ENCODE results near the gene GPR132. TPM values are rescaled to one million over a fixed set of nuclear protein-coding genes. Genes with fewer than 3 reads are reported as not detected.
A peak's percentile ranks its signal among the peaks of the same experiment; 100 is the strongest.

The GPR132 gene
- total RNA-seq, 1 donor from 2014 or later, result 2.2 TPM

DNA sequence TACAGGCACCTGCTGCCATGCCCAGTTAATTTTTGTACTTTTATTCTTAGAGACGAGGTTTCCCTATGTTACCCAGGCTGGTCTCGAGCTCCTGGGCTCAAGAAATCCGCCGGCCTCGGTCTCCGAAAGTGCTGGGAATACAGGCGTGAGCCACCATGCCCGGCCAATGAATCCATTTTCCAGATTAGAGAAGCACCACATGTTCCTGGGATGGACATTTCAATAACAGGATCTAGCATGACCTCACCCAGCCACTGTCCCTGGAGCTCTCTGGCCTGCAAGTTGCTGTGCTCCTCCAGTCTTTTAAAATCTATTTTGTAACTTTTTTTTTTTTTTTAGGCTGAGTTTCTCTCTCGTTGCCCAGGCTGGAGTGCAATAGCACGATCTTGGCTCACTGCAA, 2.2 kb downstream of the GPR132 start:
- Histone ChIP-seq H3K9me3 (ENCODE audit: insufficient read depth, low read depth, low read length) (no peaks in the 10 kb centered on the region), H4K20me1 (ENCODE audit: insufficient read depth, low read length) (peaks cover 3% of the 10 kb centered on the region), H3K27me3 (ENCODE audit: insufficient read depth, low read length) (no peaks in the 10 kb centered on the region), H3K36me3 (ENCODE audit: insufficient read depth, low read length) (no peaks in the 10 kb centered on the region), H3K4me1 (ENCODE audit: insufficient read depth, low read length) (peaks cover 22% of the 10 kb centered on the region), H3K9ac (ENCODE audit: low read length) (no peak overlapping the region), H3K27ac (ENCODE audit: low read depth, low read length) (no peak overlapping the region), H3K4me3 (ENCODE audit: insufficient read depth, low read depth, low read length) (no peak overlapping the region), H3K79me2 (ENCODE audit: insufficient read depth, low read length) (no peaks in the 10 kb centered on the region), H3K4me2 (ENCODE audit: low read length) (no peak overlapping the region), H2AFZ (ENCODE audit: low read depth, low read length) (no peak overlapping the region)
- no peak for FAIRE-seq
- H3K9me3 Mint-ChIP-seq (ENCODE audit: unreplicated experiment), result no peaks in the 10 kb centered on the region
- H3K36me3 Mint-ChIP-seq (ENCODE audit: low read depth, unreplicated experiment), result no peaks in the 10 kb centered on the region
- H3K4me1 Mint-ChIP-seq (ENCODE audit: low read depth, unreplicated experiment), result peaks cover 21% of the 10 kb centered on the region
- no peak for TF ChIP-seq EZH2 (IDR thresholded peaks at IDR 0.05; ENCODE audit: insufficient read depth, low read length)
- TF ChIP-seq, protein P1, sequence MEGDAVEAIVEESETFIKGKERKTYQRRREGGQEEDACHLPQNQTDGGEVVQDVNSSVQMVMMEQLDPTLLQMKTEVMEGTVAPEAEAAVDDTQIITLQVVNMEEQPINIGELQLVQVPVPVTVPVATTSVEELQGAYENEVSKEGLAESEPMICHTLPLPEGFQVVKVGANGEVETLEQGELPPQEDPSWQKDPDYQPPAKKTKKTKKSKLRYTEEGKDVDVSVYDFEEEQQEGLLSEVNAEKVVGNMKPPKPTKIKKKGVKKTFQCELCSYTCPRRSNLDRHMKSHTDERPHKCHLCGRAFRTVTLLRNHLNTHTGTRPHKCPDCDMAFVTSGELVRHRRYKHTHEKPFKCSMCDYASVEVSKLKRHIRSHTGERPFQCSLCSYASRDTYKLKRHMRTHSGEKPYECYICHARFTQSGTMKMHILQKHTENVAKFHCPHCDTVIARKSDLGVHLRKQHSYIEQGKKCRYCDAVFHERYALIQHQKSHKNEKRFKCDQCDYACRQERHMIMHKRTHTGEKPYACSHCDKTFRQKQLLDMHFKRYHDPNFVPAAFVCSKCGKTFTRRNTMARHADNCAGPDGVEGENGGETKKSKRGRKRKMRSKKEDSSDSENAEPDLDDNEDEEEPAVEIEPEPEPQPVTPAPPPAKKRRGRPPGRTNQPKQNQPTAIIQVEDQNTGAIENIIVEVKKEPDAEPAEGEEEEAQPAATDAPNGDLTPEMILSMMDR (IDR thresholded peaks at IDR 0.05; ENCODE audit: insufficient read depth, low read depth, low read length), result no peak
- DNase-seq (ENCODE audit: low read depth), result no peak
- H3K27ac Mint-ChIP-seq (ENCODE audit: unreplicated experiment), result no peak overlapping the region
- H3K4me3 Mint-ChIP-seq (ENCODE audit: unreplicated experiment), result no peak overlapping the region
- H3K27me3 Mint-ChIP-seq (ENCODE audit: low read depth, unreplicated experiment), result peaks cover 10% of the 10 kb centered on the region

DNA sequence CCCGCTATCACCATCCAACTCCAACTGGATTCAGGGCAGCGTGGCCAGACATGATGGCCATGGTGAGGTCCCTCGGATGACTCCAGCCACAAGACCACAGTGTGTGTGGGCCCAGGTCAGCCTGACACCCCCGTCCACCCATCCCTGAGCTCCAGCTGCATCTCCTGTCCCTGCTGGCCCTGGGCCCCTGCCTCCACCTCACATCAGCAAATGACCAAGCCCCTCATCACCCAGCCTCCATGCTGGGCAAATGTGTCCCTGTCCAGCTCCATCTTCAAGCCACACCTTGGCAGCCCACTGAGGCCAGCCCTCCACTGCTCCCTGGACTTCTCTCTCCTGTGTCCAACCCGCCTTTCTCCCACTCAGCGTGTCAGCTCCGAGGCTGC, 3.2 kb downstream of the GPR132 start:
- Histone ChIP-seq H3K9ac (ENCODE audit: low read length) (no peak overlapping the region), H2AFZ (ENCODE audit: low read depth, low read length) (no peak overlapping the region), H3K27ac (ENCODE audit: low read depth, low read length) (no peak overlapping the region), H3K4me1 (ENCODE audit: insufficient read depth, low read length) (peaks cover 17% of the 10 kb centered on the region), H3K9me3 (ENCODE audit: insufficient read depth, low read depth, low read length) (no peaks in the 10 kb centered on the region), H3K36me3 (ENCODE audit: insufficient read depth, low read length) (no peaks in the 10 kb centered on the region), H3K27me3 (ENCODE audit: insufficient read depth, low read length) (no peaks in the 10 kb centered on the region), H3K79me2 (ENCODE audit: insufficient read depth, low read length) (no peaks in the 10 kb centered on the region), H3K4me3 (ENCODE audit: insufficient read depth, low read depth, low read length) (no peak overlapping the region), H4K20me1 (ENCODE audit: insufficient read depth, low read length) (peaks cover 3% of the 10 kb centered on the region), H3K4me2 (ENCODE audit: low read length) (no peak overlapping the region)
- Mint-ChIP-seq H3K27me3 (ENCODE audit: low read depth, unreplicated experiment) (peaks cover 10% of the 10 kb centered on the region), H3K9me3 (ENCODE audit: unreplicated experiment) (no peaks in the 10 kb centered on the region), H3K27ac (ENCODE audit: unreplicated experiment) (peak overlapping the region; percentile 23), H3K36me3 (ENCODE audit: low read depth, unreplicated experiment) (no peaks in the 10 kb centered on the region), H3K4me3 (ENCODE audit: unreplicated experiment) (peak overlapping the region; percentile 57), H3K4me1 (ENCODE audit: low read depth, unreplicated experiment) (peaks cover 16% of the 10 kb centered on the region)
- FAIRE-seq (no peak), DNase-seq (ENCODE audit: low read depth) (no peak)
- TF ChIP-seq EZH2 (IDR thresholded peaks at IDR 0.05; ENCODE audit: insufficient read depth, low read length), result no peak
- TF ChIP-seq, protein P1 (IDR thresholded peaks at IDR 0.05; ENCODE audit: insufficient read depth, low read depth, low read length), result no peak

DNA sequence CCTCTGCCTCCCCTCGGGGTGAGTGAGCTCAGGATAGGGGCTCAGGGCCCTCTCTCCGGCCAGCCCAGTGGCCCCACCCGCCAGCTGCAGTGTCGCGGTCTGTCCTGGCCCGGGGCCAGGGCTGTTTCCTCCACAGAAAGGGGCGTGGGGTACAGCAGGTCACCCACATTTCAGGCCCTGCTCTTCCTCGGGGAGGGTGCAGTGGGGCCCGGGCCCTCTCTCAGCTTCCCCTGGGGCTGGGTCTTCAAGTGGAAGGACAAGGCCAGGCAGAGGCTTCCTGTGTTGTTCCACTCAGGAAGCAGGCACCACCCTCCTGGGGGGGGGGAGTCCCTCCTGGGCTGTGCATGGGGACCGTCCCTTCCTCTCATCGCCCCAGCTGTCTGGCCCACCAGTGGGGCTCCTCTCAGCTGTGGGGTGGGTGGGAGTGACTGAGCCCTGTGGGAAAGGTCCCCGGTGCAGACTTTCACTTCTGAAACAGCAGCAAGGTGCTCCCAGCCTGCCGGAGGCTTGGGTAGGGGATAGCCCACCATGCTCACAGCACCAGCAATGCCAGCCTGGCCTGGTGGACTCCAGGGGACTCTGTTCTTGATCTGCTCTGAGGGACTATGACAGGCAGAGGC, 3.7 kb downstream of the GPR132 start:
- Histone ChIP-seq H3K79me2 (ENCODE audit: insufficient read depth, low read length) (no peaks in the 10 kb centered on the region), H3K4me2 (ENCODE audit: low read length) (no peak overlapping the region), H3K36me3 (ENCODE audit: insufficient read depth, low read length) (no peaks in the 10 kb centered on the region), H3K4me3 (ENCODE audit: insufficient read depth, low read depth, low read length) (no peak overlapping the region), H3K9me3 (ENCODE audit: insufficient read depth, low read depth, low read length) (no peaks in the 10 kb centered on the region), H2AFZ (ENCODE audit: low read depth, low read length) (no peak overlapping the region), H3K9ac (ENCODE audit: low read length) (no peak overlapping the region), H3K4me1 (ENCODE audit: insufficient read depth, low read length) (peaks cover 13% of the 10 kb centered on the region), H4K20me1 (ENCODE audit: insufficient read depth, low read length) (peaks cover 3% of the 10 kb centered on the region), H3K27me3 (ENCODE audit: insufficient read depth, low read length) (no peaks in the 10 kb centered on the region), H3K27ac (ENCODE audit: low read depth, low read length) (no peak overlapping the region)
- H3K27me3 Mint-ChIP-seq (ENCODE audit: low read depth, unreplicated experiment), result peaks cover 10% of the 10 kb centered on the region
- no peak overlapping the region for H3K27ac Mint-ChIP-seq (ENCODE audit: unreplicated experiment)
- DNase-seq (ENCODE audit: low read depth), result no peak
- TF ChIP-seq, protein P1 (IDR thresholded peaks at IDR 0.05; ENCODE audit: insufficient read depth, low read depth, low read length), result no peak
- no peak for TF ChIP-seq EZH2 (IDR thresholded peaks at IDR 0.05; ENCODE audit: insufficient read depth, low read length)
- peaks cover 16% of the 10 kb centered on the region for H3K4me1 Mint-ChIP-seq (ENCODE audit: low read depth, unreplicated experiment)
- FAIRE-seq, result no peak
- H3K36me3 Mint-ChIP-seq (ENCODE audit: low read depth, unreplicated experiment), result no peaks in the 10 kb centered on the region
- H3K9me3 Mint-ChIP-seq (ENCODE audit: unreplicated experiment), result no peaks in the 10 kb centered on the region
- no peak overlapping the region for H3K4me3 Mint-ChIP-seq (ENCODE audit: unreplicated experiment)
